ENCODE measurements around the gene ACP2.

ACP2 gene

DNA sequence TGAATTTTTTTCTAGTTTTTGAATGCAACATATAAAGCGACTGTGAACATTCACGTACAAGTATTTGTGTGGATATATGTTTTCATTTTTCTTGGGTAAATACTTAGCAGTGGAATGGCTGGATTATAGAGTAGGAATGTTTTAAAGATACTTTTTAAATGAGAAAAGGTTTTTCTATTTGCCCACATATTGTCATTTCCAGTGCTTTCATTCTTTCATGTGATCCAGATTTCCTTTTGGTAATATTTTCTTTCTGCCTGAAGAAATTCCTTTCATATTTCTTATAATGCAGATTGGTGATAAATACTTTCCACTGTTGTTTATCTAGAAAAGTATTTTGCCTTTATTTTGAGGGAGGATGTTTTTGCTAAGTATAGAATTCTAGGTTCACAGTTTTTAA lies 25.9 kb downstream of the ACP2 start:
- TF ChIP-seq, protein P1, sequence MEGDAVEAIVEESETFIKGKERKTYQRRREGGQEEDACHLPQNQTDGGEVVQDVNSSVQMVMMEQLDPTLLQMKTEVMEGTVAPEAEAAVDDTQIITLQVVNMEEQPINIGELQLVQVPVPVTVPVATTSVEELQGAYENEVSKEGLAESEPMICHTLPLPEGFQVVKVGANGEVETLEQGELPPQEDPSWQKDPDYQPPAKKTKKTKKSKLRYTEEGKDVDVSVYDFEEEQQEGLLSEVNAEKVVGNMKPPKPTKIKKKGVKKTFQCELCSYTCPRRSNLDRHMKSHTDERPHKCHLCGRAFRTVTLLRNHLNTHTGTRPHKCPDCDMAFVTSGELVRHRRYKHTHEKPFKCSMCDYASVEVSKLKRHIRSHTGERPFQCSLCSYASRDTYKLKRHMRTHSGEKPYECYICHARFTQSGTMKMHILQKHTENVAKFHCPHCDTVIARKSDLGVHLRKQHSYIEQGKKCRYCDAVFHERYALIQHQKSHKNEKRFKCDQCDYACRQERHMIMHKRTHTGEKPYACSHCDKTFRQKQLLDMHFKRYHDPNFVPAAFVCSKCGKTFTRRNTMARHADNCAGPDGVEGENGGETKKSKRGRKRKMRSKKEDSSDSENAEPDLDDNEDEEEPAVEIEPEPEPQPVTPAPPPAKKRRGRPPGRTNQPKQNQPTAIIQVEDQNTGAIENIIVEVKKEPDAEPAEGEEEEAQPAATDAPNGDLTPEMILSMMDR (IDR thresholded peaks at IDR 0.05; ENCODE audit: low read depth, low read length): no peak
- DNase-seq (ENCODE audit: low read depth in 2 of 2): no peak
- H3K4me3 ChIP-seq (replicated peaks in 1 of 2; ENCODE audit: low read depth in 2 of 2, low read length in 2 of 2): no peak overlapping the region

DNA sequence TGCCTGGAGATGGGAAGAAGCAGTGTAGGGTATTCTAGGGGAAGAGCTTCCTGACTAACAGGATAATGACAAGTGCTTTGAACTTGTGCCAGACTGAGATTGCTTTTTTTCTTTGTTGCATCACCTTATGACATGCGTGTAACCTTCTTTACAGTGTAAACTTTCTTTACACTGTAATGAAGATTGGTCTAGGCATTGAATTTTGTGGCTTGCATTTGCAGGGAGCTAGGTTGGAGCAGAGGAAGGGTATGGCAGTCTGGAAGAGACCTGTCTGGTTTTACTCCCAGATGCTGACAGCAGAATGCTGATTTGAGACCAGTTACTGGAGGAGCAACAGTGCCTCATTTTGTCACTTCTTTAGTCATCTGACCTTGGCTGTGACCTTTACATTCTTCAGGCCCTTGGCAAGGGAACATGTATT lies 28.2 kb downstream of the ACP2 start:
- TF ChIP-seq, protein P1 (IDR thresholded peaks at IDR 0.05; ENCODE audit: low read depth, low read length): no peak
- DNase-seq (ENCODE audit: low read depth in 2 of 2): peak; percentile 89 to 92
- no peak overlapping the region for H3K4me3 ChIP-seq (replicated peaks in 1 of 2; ENCODE audit: low read depth in 2 of 2, low read length in 2 of 2)

DNA sequence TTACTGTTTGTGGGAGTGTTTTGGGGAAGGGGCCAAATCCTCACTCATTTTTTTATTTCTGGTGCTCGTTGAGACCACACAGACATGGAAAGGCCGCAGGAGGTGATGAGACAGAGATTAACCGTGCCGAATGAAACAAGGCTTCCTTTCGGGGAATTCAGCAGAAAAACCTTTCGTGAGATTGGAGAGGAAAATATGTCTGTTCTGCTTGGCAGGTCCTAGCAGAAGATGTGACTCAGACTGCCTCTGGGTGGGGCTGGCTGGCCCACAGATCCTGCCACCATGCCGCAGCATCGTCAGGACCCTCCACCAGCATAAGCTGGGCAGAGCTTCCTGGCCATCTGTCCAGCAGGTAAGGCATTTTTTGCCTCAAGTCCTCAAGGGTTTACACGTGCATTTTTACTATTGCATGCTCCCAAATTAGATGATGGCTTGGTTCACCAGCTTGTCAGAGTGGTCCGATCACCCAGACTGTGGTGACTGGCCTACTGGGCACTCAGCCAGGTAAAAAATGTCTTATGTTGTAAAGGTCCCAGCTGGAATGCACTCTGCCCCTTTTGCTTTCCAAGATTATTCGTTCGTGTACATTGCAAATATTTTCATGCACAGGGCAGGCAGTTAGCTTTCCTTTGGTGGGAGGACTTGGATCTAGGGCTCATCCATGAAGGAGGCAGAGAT lies 32.4 kb downstream of the ACP2 start:
- DNase-seq (ENCODE audit: low read depth in 2 of 2): peak; percentile 82 to 93
- H3K4me3 ChIP-seq (replicated peaks in 1 of 2; ENCODE audit: low read depth in 2 of 2, low read length in 2 of 2): peak overlapping the region; percentile 51 to 59
- TF ChIP-seq, protein P1 (IDR thresholded peaks at IDR 0.05; ENCODE audit: low read depth, low read length): no peak

DNA sequence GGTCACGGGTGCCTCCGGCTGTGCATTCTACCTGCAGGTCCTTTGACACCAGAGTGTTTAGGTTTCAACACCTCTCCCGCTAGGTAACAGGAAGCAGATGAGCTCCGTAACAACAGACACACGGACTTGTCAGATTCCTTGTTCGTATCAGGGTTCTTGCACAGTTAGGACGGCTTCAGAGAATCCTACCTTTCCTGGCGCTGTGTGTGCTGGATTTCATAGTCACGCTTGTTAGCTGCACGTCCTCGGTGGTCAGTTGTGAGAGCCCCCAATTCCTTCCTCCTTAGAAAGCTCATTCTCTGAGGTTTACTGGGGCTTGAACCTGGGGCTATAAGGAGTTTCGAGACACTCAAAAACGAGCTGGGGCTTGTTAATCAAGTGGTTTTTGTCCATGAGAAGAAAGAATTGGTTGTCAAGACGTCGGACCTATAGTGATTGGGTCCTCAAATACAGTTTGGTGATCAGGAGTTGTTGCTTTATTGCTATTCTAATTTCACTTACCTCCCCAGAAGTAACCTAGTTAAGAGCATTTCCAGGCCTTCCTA lies 33.2 kb downstream of the ACP2 start:
- no peak for DNase-seq (ENCODE audit: low read depth in 2 of 2)

DNA sequence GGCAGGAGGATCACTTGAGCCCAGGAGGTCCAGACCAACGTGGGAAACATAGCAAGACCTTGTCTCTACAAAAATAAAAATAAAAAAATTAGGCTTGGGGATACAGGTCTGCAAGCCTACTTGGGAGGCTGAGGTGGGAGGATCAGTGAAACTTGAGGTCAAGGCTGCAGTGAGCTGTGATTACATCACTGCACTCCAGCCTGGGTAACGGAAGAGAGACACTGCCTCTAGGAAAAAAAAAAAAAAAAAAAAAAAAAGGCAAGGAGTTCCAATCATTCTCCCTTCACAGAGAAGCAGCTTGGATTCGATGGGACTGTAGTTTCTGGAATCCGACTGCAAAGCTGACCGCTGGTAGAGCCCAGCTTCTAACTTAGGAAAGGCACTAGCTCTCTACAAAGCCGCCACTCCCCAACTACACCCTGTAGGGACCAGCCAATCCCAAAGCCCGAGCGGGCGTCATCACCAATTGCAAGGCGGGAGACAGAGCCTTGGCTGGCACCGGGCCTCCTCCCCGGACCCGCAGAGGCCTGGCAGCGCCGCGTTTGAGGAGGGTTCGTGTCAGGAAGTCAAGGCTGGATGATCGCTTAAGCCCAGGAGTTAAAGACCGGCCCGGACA lies 34.6 kb downstream of the ACP2 start:
- peak; percentile 88 to 90 for DNase-seq (ENCODE audit: low read depth in 2 of 2)
- H3K4me3 ChIP-seq (replicated peaks in 1 of 2; ENCODE audit: low read depth in 2 of 2, low read length in 2 of 2): peak overlapping the region; percentile 35 to 51
- TF ChIP-seq, protein P1 (IDR thresholded peaks at IDR 0.05; ENCODE audit: low read depth, low read length): no peak

More for the DNA sequence above, 33.2 kb downstream of the ACP2 start:
- H3K4me3 ChIP-seq (replicated peaks in 1 of 2; ENCODE audit: low read depth in 2 of 2, low read length in 2 of 2): peak overlapping the region; percentile 51 to 59
- TF ChIP-seq, protein P1 (IDR thresholded peaks at IDR 0.05; ENCODE audit: low read depth, low read length): no peak

DNA sequence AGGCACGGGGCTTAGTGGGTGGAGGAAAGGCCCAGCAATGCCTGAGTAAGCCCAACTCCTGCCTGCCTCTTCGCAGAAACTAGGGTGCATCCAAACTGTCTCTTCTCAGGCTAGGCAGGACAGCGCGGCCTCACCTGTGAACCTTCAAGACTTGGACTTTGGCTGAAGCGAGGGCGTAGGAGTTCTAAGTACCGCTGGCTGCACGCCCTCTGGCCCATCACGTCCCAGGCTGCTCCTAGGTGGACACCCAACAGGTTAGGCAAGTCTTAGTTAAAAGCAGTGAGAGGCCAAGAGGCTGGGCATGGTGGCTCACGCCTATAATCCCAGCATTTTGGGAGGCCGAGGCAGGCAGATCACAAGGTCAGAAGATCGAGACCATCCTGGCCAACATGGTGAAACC lies 35.7 kb downstream of the ACP2 start:
- no peak for DNase-seq (ENCODE audit: low read depth in 2 of 2)
- TF ChIP-seq, protein P1 (IDR thresholded peaks at IDR 0.05; ENCODE audit: low read depth, low read length): no peak
- no peak overlapping the region for H3K4me3 ChIP-seq (replicated peaks in 1 of 2; ENCODE audit: low read depth in 2 of 2, low read length in 2 of 2)
